Activated naive CD4-positive, alpha-beta T cell treated with anti-CD3 and anti-CD28 coated beads for 36 hours (primary cell): ENCODE data around the gene SMAD7. TPM values are rescaled to one million over a fixed set of nuclear protein-coding genes. Genes with fewer than 3 reads are reported as not detected.

ENCODE experiments used
- CTCF ChIA-PET: fragments of 350-600 bp; sonication (Branson Sonifier 250); formaldehyde crosslinking; loops from one replicate; lab custom pipeline; 2021; ENCODE audit warnings: antibody characterized with exemption; lab: Charles Lee
- DNase-seq: peaks from one replicate; pipeline ENCODE4 v3.0.0-alpha.2; 2020
- H3K27ac Mint-ChIP-seq: one replicate; pipeline ENCODE4 v1.8.0; 2021; ENCODE audit warnings: mild to moderate bottlenecking, mixed read lengths
- H3K27me3 Mint-ChIP-seq: one replicate; pipeline ENCODE4 v1.8.0; 2021; ENCODE audit warnings: low read depth, mixed read lengths
- H3K36me3 Mint-ChIP-seq: one replicate; pipeline ENCODE4 v1.8.0; 2021; ENCODE audit warnings: low read depth, mixed read lengths
- H3K4me1 Mint-ChIP-seq: one replicate; pipeline ENCODE4 v1.8.0; 2021; ENCODE audit warnings: low read depth, mixed read lengths
- H3K4me3 Mint-ChIP-seq: one replicate; pipeline ENCODE4 v1.8.0; 2021; ENCODE audit warnings: mild to moderate bottlenecking, moderate library complexity, mixed read lengths
- H3K9me3 Mint-ChIP-seq: one replicate; pipeline ENCODE4 v1.8.0; 2021; ENCODE audit warnings: mixed read lengths
- intact Hi-C: fragments of 100-400 bp; cut with micrococcal nuclease; formaldehyde crosslinking; loops from one replicate; pipeline ENCODE4 v1.15.1; 2023
- total RNA-seq, 2 experiments: library from RNA; stranded (reverse); gene quantifications; one replicate each; pipeline ENCODE4 v1.2.3, GENCODE V29; 2021

SMAD7 gene
- total RNA-seq, 2 experiments from 2014 or later = 5.9 to 7.0 TPM

DNA sequence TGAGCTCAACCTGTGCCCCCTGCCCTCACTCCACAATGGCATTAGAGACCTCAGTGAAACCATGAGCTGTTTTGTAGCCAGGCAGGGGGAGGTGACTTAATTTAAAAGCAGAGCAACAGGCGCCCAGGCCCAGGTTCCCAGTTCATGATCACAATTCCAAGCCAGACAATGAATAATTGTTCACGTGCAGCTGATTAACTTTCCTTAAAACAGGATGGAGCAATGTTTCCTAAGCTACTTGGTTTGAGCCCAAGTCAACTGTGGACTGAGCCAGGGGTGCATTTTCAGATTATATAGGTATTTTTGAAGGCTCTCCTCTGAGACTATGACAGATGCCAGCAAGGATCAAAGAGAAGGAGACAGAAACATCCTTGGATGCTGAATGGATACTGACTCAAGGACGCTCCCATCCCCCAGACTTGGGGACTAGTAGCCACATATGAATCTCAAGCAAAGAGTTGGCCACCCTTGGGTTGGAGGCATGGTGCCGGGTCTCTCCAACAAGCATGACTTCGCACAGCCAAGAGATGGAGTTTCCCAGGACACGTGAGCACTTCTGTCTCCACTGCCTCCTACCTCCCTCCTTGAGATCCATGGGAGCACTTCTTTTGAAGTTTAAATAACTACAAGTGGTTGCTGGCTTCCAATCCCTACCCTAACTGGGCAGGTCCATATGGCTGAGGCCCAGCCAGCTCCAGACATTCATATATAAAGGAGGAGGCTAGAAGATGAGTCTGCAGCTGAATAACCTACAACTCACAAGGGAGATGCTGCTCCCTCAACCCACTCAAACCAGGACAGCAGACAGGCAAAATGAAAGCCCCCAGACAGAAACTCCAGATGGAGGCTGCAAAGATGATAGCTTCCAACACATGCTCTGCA is 12.7 kb downstream of the SMAD7 start:
- no peak overlapping the region for H3K27ac Mint-ChIP-seq

DNA sequence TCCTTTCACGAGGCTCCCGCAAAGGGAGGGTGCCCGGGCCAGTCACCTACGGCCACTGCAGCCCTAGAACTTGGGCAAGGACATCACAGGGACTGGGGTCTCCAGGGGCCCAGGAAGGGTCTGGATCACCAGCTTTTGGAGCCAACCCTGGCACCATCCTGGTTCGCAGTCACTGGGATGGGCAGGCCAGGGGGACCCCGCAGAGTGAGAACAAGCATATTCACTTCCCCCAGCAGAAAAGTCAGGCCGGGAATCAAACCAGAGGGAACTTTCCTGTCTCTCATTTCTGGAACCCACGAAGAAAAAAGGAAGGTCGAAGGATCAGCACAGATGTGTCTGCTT is 15.4 kb downstream of the SMAD7 start:
- intact Hi-C loops = loop anchor here (10.0 kb wide), 2 partner anchors 1001 to 1349 kb away; partner anchors contain the start of genes CXXC1, MBD1 and SMAD2
- Mint-ChIP-seq H3K27me3 (no peaks in the 10 kb centered on the region), H3K27ac (peak overlapping the region; percentile 95), H3K4me1 (peaks cover 82% of the 10 kb centered on the region), H3K4me3 (no peak overlapping the region), H3K9me3 (no peaks in the 10 kb centered on the region), H3K36me3 (no peaks in the 10 kb centered on the region)
- CTCF ChIA-PET = no interaction called here
- no peak for DNase-seq

More for the DNA sequence above, 12.7 kb downstream of the SMAD7 start:
- intact Hi-C loops = loop anchor here (10.0 kb wide), 2 partner anchors 1003 to 1347 kb away; partner anchors contain the start of genes CXXC1, MBD1 and SMAD2
- H3K36me3 Mint-ChIP-seq = peaks cover 5% of the 10 kb centered on the region
- H3K27me3 Mint-ChIP-seq = no peaks in the 10 kb centered on the region
- H3K4me1 Mint-ChIP-seq = peaks cover 77% of the 10 kb centered on the region
- no peaks in the 10 kb centered on the region for H3K9me3 Mint-ChIP-seq
- no peak for DNase-seq
- CTCF ChIA-PET = interaction anchor here (0.8 to 0.9 kb wide), 2 partner anchors 14 to 160 kb away, joined by 4 read pairs; no protein-coding TSS in a partner anchor
- no peak overlapping the region for H3K4me3 Mint-ChIP-seq

DNA sequence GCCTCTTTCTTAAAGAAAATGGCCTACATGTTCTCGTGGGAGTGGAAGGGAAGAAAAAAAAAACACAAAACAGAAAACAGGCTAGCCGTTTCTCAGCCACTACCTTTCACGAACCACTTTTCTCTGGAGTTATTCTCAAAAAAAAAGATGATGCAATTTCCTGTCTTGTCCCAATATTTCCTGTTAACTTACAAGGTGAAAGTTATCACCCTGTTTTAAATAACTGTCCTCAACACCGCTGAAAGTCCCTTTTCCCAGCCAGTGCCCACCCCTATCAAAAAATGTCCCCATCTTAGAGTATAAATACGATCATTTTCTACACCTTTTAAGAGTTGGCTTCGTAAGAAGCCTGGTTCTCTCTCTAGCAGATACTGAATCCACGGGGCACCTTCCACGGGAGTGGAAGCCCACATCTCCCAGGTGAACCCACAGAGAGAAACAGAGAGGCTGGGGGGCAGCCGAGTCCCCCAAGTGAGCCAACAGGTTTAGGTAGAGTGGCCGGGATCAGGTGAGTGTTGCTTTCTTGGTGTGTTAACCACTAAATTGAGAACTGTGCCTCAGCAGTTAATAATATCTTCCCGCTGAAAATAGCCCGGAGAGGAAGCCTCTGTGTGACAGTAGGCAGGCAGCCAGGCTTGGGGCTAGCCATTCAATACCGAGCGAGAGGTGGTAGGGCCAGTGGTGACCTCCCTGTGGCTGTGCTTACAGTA is 15.9 kb downstream of the SMAD7 start:
- Mint-ChIP-seq H3K4me1 (peaks cover 82% of the 10 kb centered on the region), H3K36me3 (no peaks in the 10 kb centered on the region), H3K27ac (peak overlapping the region; percentile 95), H3K4me3 (peak overlapping the region; percentile 49), H3K9me3 (no peaks in the 10 kb centered on the region), H3K27me3 (no peaks in the 10 kb centered on the region)
- intact Hi-C loops = loop anchor here (10.0 kb wide), 2 partner anchors 1000 to 1350 kb away; partner anchors contain the start of genes CXXC1, MBD1 and SMAD2
- CTCF ChIA-PET = no interaction called here
- peak; percentile 29 for DNase-seq

DNA sequence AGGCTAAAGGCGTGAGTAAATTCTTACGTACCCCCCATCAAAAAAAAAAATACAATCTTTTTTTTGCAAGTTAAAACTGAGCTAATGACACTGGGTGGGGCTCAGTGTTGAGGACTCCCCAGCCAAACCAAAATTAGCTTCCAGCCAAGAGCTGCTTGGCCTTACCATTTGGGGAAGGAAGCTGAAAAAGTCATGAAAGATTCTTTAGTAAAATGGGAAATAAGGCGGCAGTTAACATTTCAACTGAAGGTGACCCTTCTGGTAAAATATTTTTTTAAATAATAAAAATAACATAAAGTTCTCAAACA is 16.4 kb downstream of the SMAD7 start:
- Mint-ChIP-seq H3K36me3 (no peaks in the 10 kb centered on the region), H3K27me3 (no peaks in the 10 kb centered on the region)

DNA sequence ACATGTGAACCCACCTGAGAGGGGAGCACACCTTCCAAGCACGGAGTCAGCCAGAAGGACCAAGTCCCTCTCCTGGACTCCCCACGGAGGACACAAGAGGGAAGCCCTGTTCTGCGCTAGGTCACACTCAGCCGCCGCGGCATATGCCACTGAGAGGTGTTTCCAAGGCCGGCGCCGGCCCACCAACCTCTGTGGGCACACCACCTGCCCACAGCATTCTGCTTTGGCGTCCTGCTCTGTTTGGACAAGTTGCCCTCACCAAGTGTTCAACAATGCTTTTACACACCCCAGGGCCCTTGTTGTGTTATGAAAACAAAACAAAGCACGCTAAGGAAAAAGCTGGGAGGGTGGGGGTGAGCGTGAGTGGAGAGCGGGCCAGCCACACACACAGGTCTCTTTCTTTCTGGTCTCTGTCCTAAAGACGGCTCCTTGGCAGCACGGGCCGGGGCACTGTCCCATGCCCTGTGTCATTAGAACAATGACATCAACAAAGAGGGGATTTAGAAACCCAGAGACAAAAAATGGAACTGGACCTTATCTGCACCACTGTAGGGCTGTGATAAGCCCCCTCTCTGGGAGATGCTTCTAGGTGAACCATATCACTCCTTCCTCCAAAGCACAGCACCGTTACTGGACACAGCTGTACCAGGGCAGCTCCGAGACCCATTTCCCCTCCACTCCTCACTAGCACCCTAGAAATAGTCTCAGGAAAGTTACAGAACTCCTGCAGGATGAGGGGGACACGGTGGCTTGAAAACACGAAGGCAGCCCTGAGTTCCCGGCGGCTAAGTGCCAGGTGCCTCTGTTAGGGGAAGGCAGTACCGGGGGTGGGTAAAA is 17.0 kb downstream of the SMAD7 start:
- CTCF ChIA-PET = interaction anchor here (2.6 kb wide), 1 partner anchor 12 kb away, joined by 9 read pairs; no protein-coding TSS in a partner anchor
- H3K27me3 Mint-ChIP-seq = no peaks in the 10 kb centered on the region
- no peaks in the 10 kb centered on the region for H3K36me3 Mint-ChIP-seq
- peak overlapping the region; percentile 48 for H3K4me3 Mint-ChIP-seq
- no peak for DNase-seq
- H3K27ac Mint-ChIP-seq = peak overlapping the region; percentile 95
- intact Hi-C loops = loop anchor here (10.0 kb wide), 2 partner anchors 999 to 1351 kb away; partner anchors contain the start of genes CXXC1, MBD1 and SMAD2
- no peaks in the 10 kb centered on the region for H3K9me3 Mint-ChIP-seq
- H3K4me1 Mint-ChIP-seq = peaks cover 84% of the 10 kb centered on the region

More for the DNA sequence above, 16.4 kb downstream of the SMAD7 start:
- CTCF ChIA-PET = no interaction called here
- no peak for DNase-seq
- peaks cover 82% of the 10 kb centered on the region for H3K4me1 Mint-ChIP-seq
- H3K27ac Mint-ChIP-seq = peak overlapping the region; percentile 95
- H3K9me3 Mint-ChIP-seq = no peaks in the 10 kb centered on the region
- peak overlapping the region; percentile 48 for H3K4me3 Mint-ChIP-seq
- intact Hi-C loops = loop anchor here (10.0 kb wide), 2 partner anchors 1000 to 1350 kb away; partner anchors contain the start of genes CXXC1, MBD1 and SMAD2

DNA sequence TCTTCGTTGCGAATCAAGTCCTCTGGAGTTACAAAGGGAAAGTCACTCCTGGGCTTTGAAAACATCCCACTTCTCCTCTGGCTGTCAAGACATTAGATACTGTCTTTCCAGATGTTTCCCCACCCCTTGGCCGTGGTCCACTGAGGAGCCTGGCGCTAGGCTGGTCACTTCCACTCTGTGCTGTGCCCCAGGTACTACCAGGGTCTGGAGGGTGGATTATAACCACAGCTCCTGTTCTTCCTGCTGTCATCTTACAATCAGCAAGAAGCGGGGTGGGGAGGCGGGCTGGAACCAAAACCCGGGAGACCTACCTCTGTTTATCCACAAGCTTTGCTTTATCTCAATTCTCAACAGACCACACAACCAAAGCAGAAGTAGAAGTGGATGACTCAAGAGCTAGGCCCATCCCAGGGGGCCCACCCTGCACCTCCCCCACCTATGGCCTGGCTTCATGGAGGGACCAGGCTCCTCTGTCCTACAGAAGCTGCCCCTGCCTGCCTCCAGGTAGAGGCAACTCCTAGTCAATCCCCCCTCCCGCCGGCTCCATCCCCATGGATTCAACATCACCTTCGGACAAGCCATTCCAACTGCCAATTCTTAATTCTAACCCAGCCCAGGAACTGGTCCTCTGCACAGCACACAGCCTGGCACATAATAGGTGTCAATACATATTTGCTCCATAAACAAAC is 17.8 kb downstream of the SMAD7 start:
- Mint-ChIP-seq H3K36me3 (no peaks in the 10 kb centered on the region), H3K27me3 (no peaks in the 10 kb centered on the region), H3K4me1 (peaks cover 84% of the 10 kb centered on the region), H3K9me3 (no peaks in the 10 kb centered on the region), H3K27ac (peak overlapping the region; percentile 95), H3K4me3 (peak overlapping the region; percentile 75)
- intact Hi-C loops = loop anchor here (1.0 to 10.0 kb wide), 5 partner anchors 7 to 1352 kb away; partner anchors contain the start of genes CXXC1, MBD1 and SMAD2
- CTCF ChIA-PET = interaction anchor here (0.7 to 2.6 kb wide), 2 partner anchors 12 to 15 kb away, joined by 3 to 9 read pairs; no protein-coding TSS in a partner anchor
- DNase-seq = peak; percentile 24

DNA sequence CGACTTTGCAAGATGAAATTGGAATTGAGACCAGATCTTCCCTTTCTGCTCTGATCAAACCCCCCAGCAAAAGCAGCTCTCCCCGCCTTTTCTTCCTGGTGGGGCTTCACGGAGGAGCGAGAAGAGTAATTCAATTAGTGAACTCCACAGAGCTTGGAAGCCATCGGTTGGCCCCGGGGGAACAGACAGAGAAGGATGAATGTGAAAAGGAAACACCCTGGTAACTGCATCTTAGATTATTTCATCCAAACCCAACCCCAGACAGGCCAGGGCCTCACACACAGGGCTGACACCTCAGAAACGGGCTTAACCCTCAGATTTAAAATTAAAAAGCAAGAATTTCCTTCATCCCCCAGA is 18.3 kb downstream of the SMAD7 start:
- no peaks in the 10 kb centered on the region for H3K36me3 Mint-ChIP-seq
- CTCF ChIA-PET = interaction anchor here (0.7 to 2.6 kb wide), 2 partner anchors 13 to 16 kb away, joined by 3 to 9 read pairs; no protein-coding TSS in a partner anchor
- no peaks in the 10 kb centered on the region for H3K27me3 Mint-ChIP-seq
- peak overlapping the region; percentile 95 for H3K27ac Mint-ChIP-seq
- DNase-seq = no peak
- H3K9me3 Mint-ChIP-seq = no peaks in the 10 kb centered on the region
- H3K4me3 Mint-ChIP-seq = peak overlapping the region; percentile 75
- intact Hi-C loops = loop anchor here (1.0 to 10.0 kb wide), 5 partner anchors 8 to 1352 kb away; partner anchors contain the start of genes CXXC1, MBD1 and SMAD2
- H3K4me1 Mint-ChIP-seq = peaks cover 84% of the 10 kb centered on the region

DNA sequence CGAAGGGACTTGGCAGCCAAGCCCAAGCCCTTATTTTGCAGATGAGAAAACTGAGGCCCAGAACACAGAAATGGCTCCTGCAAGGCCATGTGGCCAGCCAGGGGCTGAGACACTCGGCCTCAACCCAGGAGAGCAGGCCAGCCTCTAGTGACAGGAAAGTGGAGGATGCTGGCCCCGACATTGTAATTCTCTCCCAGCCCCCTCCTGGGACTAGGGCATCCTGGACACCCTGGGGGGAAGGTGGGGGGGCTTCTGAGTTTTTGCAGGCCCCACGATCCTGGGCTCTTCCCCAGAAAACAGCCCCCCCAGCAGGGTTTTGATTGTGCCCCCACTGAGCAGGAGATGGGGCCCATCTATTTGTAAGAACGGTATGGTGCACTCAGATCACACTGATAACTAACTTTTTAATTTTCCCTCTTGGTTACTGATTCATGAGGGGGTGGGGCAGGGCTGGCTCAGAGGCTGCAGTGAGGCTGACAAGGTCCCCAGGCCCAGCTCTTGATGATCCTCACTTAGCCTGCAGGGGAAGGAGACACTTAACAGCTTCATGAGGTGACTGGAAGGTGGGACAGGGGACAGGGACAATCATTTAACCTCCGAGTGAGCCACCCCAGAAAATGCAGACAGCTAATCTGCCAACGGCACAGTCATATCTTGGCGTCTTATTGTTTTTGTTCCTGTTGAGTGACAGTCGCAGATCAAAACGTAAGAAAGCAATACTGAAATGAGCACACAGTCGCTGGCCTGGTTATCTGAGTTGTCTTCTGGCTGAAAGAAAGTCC is 18.9 kb downstream of the SMAD7 start:
- Mint-ChIP-seq H3K36me3 (peaks cover 2% of the 10 kb centered on the region), H3K27ac (peak overlapping the region; percentile 95), H3K4me1 (peaks cover 86% of the 10 kb centered on the region), H3K27me3 (no peaks in the 10 kb centered on the region), H3K4me3 (peak overlapping the region; percentile 75), H3K9me3 (no peaks in the 10 kb centered on the region)
- intact Hi-C loops = loop anchor here (1.0 to 10.0 kb wide), 5 partner anchors 8 to 1353 kb away; partner anchors contain the start of genes CXXC1, MBD1 and SMAD2
- peak; percentile 78 for DNase-seq
- CTCF ChIA-PET = interaction anchor here (0.7 to 2.6 kb wide), 2 partner anchors 13 to 16 kb away, joined by 3 to 9 read pairs; no protein-coding TSS in a partner anchor

DNA sequence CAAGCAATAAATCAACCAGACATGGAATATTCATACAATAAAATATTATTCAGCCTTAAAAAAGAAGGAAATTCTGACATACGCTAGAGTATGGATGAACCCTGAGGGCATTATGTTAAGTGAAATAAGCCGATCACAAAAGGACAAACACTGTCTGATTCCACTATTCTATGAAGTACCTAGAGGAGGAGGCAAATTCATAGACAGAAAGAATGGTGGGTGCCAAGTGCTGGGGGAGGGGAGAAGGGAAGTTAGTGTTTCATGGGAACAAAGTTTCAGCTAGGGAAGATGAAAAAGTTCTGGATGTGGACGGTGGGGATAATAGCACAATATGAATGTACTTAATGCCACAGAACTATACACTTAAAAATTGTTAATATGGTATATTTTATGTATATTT is 19.8 kb downstream of the SMAD7 start:
- Mint-ChIP-seq H3K27me3 (no peaks in the 10 kb centered on the region), H3K36me3 (peaks cover 3% of the 10 kb centered on the region), H3K4me1 (peaks cover 91% of the 10 kb centered on the region), H3K4me3 (no peak overlapping the region), H3K9me3 (no peaks in the 10 kb centered on the region), H3K27ac (peak overlapping the region; percentile 59)
- intact Hi-C loops = loop anchor here (10.0 kb wide), 2 partner anchors 996 to 1354 kb away; partner anchors contain the start of genes CXXC1, MBD1 and SMAD2
- DNase-seq = no peak
- CTCF ChIA-PET = no interaction called here

DNA sequence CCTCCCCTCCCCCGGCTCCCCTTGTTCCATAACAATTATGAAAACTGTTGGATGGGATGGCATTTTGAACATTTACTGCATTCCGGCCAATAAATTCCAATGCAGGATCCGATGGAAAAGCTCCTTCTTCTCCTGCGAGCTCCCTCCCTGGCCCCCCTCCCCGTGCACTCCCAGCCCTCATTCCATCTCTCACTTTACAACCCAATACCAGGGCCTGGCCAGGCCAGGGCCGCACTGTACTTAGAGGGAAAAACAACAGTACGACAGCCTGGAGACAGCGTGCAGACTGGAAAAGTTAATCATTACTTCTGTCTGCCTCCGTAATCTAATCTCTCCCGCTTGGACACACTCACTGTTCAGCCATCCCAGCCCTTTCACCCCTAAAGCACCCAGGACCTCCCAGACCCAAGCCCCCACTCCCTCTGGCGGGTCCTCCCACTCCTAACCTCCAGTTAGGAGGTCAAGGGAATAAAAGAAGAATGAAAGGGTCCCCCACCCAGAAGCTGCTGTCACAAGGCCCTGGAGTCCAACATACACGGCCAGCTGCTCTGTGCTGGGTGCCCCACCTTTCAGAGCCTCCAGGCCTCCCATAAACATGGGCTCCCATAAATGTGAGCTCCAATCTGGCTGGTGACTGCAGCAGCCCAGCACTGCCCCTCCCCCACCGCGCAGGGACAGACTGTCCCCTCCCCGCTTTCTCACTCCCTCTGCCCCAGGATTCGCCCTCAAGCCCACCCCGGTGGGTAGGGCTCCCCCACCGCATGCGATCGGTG is 20.6 kb downstream of the SMAD7 start:
- Mint-ChIP-seq H3K4me3 (no peak overlapping the region), H3K27ac (peak overlapping the region; percentile 41), H3K27me3 (no peaks in the 10 kb centered on the region), H3K9me3 (no peaks in the 10 kb centered on the region), H3K36me3 (peaks cover 3% of the 10 kb centered on the region), H3K4me1 (peaks cover 90% of the 10 kb centered on the region)
- CTCF ChIA-PET = no interaction called here
- intact Hi-C loops = loop anchor here (2.0 to 10.0 kb wide), 3 partner anchors 61 to 1355 kb away; partner anchors contain the start of genes CXXC1, MBD1 and SMAD2
- DNase-seq = no peak
